Pancreas (tissue), 10 donors: ENCODE results near the gene CNR2. TPM values are rescaled to one million over a fixed set of nuclear protein-coding genes. Genes with fewer than 3 reads are reported as not detected.

Source experiments
- ATAC-seq, 4 donors: fragments of 200-7000 bp; cut with Tn5 transposase; one replicate each; pipeline versions ENCODE4 v1.8.0 to v1.9.1; 2020; ENCODE audit warnings: mild to moderate bottlenecking in 4 of 4, moderate library complexity in 4 of 4
- DNase-seq, 6 donors: peaks; one replicate each; pipeline ENCODE4 v3.0.0-alpha.2; 2020
- FAIRE-seq: peaks from 2 replicates; lab custom pipeline; 2012; peaks lifted over from hg19 to GRCh38; lab: Jason Lieb, UNC
- H3K27ac ChIP-seq, 4 donors: fragments of 200-600 bp; sonication (generic); 1 replicate in 3 of 4; 2 replicates in 1 of 4; pipeline versions ENCODE4 v1.5.0 to v1.8.0; 2020
- H3K27me3 ChIP-seq, 4 donors: fragments of 200-600 bp; one replicate each; pipeline ENCODE4 v1.8.0; 2021
- H3K36me3 ChIP-seq, 3 donors: fragments of 200-600 bp; sonication (generic) in 1 of 3; one replicate each; pipeline versions ENCODE4 v1.5.0 to v1.8.0; 2020 to 2021
- H3K4me1 ChIP-seq, 3 donors: fragments of 200-600 bp; one replicate each; pipeline ENCODE4 v1.8.0; 2021
- H3K4me3 ChIP-seq, 4 donors: fragments of 200-600 bp; sonication (generic) in 2 of 4; one replicate each; pipeline versions ENCODE4 v1.5.0 to v1.8.0; 2020 to 2021
- H3K9me3 ChIP-seq, 4 donors: fragments of 200-600 bp; one replicate each; pipeline ENCODE4 v1.8.0; 2021
- WGBS, 2 donors: extraction: QIAGEN DNeasy Blood & Tissue Kit; methylation state at CpG; one replicate each; pipeline ENCODE4 v1.1.7; 2013; 5-methylcytosine and 5-hydroxymethylcytosine counted together
- intact Hi-C, 3 donors: fragments of 100-400 bp; cut with DNase I; formaldehyde crosslinking; loops; one replicate each; pipeline versions ENCODE4 v1.11.1 to v1.14.2; 2022
- polyA plus RNA-seq, 2 donors: library from polyadenylated mRNA; stranded (reverse); fragments of 200-250 nt; gene quantifications; one replicate each; pipeline ENCODE4 v1.2.3, GENCODE V29; 2013
- total RNA-seq, 6 donors: library from RNA; stranded (reverse); fragmentation: NEBNext Ultra II Directional in 4 of 6; extraction: Animal tissue kit (Norgen Biotek cat#: 25700) in 4 of 6; gene quantifications; one replicate each; pipeline versions ENCODE4 v1.2.1 to v1.2.4, GENCODE V29; 2021 to 2023
- TF ChIP-seq, protein P1 (sequence below), 4 donors: fragments of 200-600 bp; sonication (generic) in 3 of 4; IDR thresholded peaks; one replicate each; pipeline versions ENCODE4 v1.5.0 to v1.8.0; 2021; ENCODE audit warnings: antibody characterized with exemption in 4 of 4
- donor health status: healthy with polysubstance abuse.
- donor health status: DM: no; HTN: no; CAD: no; lungs with moderate emphysema.
- donor health status: DM: no; HTN: no; CAD: no.
- donor health status: control.
- donor health status: control.
- donor health status: Bipolar disorder and iron deficiency.
- donor health status: DM: yes; HTN: yes; CAD: no.
- donor health status: DM: no; HTN: no; CAD: no.
- donor health status: DM: no; HTN: no; CAD: no.
- donor health status: DM: yes; HTN: yes; CAD: no.

CNR2 gene
- total and polyA plus RNA-seq, 8 donors: not detected

DNA sequence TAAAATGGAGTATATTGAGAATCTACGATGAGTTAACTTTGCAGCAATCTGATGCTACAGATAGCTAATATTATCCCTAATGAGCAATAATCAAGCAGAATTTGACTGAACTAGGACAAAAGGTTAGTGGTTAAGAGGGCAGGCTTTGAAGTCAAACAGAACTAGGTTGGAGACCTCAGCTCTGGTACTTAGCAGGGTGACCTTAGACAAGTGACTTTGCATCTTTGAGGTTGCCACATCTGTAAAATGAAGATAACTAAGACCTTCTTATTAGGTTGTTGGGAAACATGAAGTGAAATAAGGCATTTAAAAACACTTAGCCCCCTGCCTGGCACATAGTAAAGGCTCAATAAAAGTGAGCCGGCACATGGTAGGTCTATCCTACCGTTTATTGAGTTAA lies 40.7 kb downstream of the CNR2 start:
- TF ChIP-seq, protein P1, sequence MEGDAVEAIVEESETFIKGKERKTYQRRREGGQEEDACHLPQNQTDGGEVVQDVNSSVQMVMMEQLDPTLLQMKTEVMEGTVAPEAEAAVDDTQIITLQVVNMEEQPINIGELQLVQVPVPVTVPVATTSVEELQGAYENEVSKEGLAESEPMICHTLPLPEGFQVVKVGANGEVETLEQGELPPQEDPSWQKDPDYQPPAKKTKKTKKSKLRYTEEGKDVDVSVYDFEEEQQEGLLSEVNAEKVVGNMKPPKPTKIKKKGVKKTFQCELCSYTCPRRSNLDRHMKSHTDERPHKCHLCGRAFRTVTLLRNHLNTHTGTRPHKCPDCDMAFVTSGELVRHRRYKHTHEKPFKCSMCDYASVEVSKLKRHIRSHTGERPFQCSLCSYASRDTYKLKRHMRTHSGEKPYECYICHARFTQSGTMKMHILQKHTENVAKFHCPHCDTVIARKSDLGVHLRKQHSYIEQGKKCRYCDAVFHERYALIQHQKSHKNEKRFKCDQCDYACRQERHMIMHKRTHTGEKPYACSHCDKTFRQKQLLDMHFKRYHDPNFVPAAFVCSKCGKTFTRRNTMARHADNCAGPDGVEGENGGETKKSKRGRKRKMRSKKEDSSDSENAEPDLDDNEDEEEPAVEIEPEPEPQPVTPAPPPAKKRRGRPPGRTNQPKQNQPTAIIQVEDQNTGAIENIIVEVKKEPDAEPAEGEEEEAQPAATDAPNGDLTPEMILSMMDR (IDR thresholded peaks at IDR 0.05): no peak
- DNase-seq: no peak
- no peaks in the 10 kb centered on the region for H3K9me3 ChIP-seq
- H3K4me1 ChIP-seq: no peaks in the 10 kb centered on the region
- H3K27ac ChIP-seq: no peak overlapping the region
- no peaks in the 10 kb centered on the region for H3K36me3 ChIP-seq
- intact Hi-C loops: no loop called here
- no peak overlapping the region for H3K4me3 ChIP-seq
- no peak for FAIRE-seq
- no peaks in the 10 kb centered on the region for H3K27me3 ChIP-seq
- WGBS, 2 donors: 73 to 79% methylated on average over 3 of the region's 3 CpGs
- ATAC-seq: no peak

DNA sequence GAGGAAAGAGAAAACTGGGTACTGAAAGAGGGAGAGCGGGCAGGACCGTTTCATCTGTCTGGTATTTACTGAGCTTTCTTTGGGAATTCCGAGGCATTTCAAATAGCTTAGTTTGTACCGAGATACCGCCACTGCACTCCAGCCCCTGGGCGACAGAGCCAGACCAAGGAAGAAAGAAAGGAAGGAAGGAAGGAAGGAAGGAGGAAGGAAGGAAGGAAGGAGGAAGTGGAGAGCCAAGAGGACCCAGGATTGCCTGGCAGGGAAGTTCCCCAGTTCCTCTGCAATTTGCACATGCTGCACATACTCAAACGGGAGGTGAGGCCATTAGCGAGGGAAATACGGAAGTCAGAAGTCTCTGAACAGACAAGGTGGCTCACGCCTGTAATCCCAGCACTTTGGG lies 44.1 kb downstream of the CNR2 start:
- WGBS, 2 donors: 57 to 63% methylated on average over 10 of the region's 10 CpGs
- Histone ChIP-seq H3K4me1 (peaks cover 0 to 8% (median 0%) of the 10 kb centered on the region in 3 donors), H3K4me3 (peak overlapping the region in 2 of 4 donors; percentile 75 to 96), H3K27me3 (no peaks in the 10 kb centered on the region), H3K27ac (no peak overlapping the region), H3K36me3 (peaks cover 0 to 10% (median 0%) of the 10 kb centered on the region in 3 donors), H3K9me3 (no peaks in the 10 kb centered on the region)
- intact Hi-C loops: loop anchor here in 1 of 3 donors (10.0 kb wide), 1 partner anchor 94 kb away; the partner anchor contains the start of gene PITHD1
- peak in 1 of 6 donors; percentile 25 for DNase-seq
- no peak for FAIRE-seq
- TF ChIP-seq, protein P1 (IDR thresholded peaks at IDR 0.05): no peak
- no peak for ATAC-seq

DNA sequence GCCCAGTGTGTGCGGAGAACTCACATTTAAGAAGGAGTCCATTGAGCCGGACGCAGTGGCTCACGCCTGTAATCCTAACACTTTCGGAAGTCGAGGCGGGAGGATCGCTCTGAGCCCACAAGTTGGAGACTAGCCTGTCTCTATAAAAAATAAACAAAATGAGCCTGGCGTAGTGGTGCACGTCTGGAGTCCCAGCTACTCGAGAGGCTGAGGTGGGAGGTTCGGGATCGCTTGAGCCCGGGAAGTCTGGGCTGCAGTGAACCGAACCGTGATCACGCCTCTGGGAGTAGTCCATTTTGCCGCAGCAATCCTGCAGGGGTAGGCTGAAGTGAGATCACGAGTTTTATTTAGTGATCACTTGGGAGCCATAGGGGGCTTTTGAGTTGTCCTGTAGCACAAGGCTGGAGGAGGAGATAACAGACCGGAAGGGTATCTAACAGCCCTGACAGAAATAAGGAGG lies 44.6 kb downstream of the CNR2 start:
- WGBS, 2 donors: 11 to 12% methylated on average over 20 of the region's 20 CpGs
- intact Hi-C loops: loop anchor here in 1 of 3 donors (10.0 kb wide), 1 partner anchor 94 kb away; the partner anchor contains the start of gene PITHD1
- H3K4me1 ChIP-seq: peaks cover 0 to 8% (median 0%) of the 10 kb centered on the region in 3 donors
- H3K4me3 ChIP-seq: peak overlapping the region; percentile 2 to 96 (median 76)
- TF ChIP-seq, protein P1 (IDR thresholded peaks at IDR 0.05): peak in 1 of 4 donors; percentile 21
- H3K27ac ChIP-seq: peak overlapping the region; percentile 1 to 66 (median 58)
- no peaks in the 10 kb centered on the region for H3K9me3 ChIP-seq
- peak in 1 of 6 donors; percentile 18 for DNase-seq
- no peak for FAIRE-seq
- peaks cover 0 to 10% (median 0%) of the 10 kb centered on the region in 3 donors for H3K36me3 ChIP-seq
- ATAC-seq: peak; percentile 30 to 36 (median 33)
- no peaks in the 10 kb centered on the region for H3K27me3 ChIP-seq

DNA sequence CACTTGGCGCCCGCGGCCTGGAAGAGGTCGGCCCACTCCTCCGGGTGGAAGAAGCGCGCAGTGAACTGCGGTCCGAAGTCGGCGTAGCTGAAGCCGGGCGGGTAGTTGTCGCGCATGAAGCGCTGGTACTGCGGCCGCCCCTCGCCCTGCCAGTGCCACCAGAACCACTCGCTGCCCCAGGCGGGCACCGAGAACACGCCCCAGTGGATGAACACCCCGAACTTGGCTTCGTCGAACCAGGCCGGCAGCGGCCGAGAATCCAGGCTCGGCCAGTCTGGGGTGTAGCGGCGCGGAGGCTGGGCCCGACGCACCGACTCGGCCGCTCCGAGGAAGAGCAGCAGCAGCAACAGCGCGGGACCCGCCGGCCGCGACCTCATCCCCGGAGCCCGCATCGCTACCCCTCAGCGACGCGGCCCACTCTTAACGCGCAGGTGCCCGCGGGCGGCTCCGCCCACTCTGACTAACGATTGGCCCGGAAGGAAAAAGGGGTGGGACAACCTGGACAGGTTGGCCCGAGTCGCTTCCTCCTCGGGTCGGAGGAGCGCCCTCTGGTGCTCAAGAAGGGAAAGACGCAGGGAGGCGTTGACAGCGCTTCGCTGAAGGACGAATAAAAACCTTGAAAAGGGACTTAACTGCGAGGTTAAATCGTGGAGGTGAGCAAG lies 45.1 kb downstream of the CNR2 start, which contains the start of gene FUCA1:
FUCA1 (minus strand) TSS at position 396 of the 662 bp plus-strand sequence; CDS start at position 392, 4 bp downstream.
- H3K4me3 ChIP-seq: peak within 1 kb of the TSS; percentile 75 to 98 (median 87)
- ATAC-seq (peak; percentile 98 to 99 (median 98)), FAIRE-seq (no peak), DNase-seq (peak; percentile 92 to 97 (median 96))
- WGBS, 2 donors: 0% methylated on average over 71 of the region's 71 CpGs
- H3K9me3 ChIP-seq: no peaks in the 10 kb centered on the region
- peak within 1 kb of the TSS; percentile 31 to 66 (median 58) for H3K27ac ChIP-seq
- intact Hi-C loops: loop anchor here in 1 of 3 donors (10.0 kb wide), 1 partner anchor 93 kb away; the partner anchor contains the start of gene PITHD1
- H3K27me3 ChIP-seq: no peaks in the 10 kb centered on the region
- H3K4me1 ChIP-seq: peaks cover 0 to 8% (median 0%) of the 10 kb centered on the region in 3 donors
- peaks cover 0 to 10% (median 0%) of the 10 kb centered on the region in 3 donors for H3K36me3 ChIP-seq
- TF ChIP-seq, protein P1 (IDR thresholded peaks at IDR 0.05): peak; percentile 92 to 98 (median 96)
